Liver (tissue), 3 donors: ENCODE measurements around the gene PHOX2A.

Source experiments
- GABPA ChIP-seq, 2 donors: IDR thresholded peaks in 1 of 2; conservative IDR thresholded peaks in 1 of 2; 2 replicates each; pipeline ENCODE4 v1.6.1; 2016; ENCODE audit warnings: antibody characterized with exemption in 2 of 2, mild to moderate bottlenecking in 1 of 2, moderate library complexity in 1 of 2
- RAD21 ChIP-seq, 2 donors: IDR thresholded peaks; 2 replicates each; pipeline ENCODE4 v1.6.1; 2016; ENCODE audit warnings: antibody characterized with exemption in 2 of 2, mild to moderate bottlenecking in 2 of 2
- TF ChIP-seq, protein P1 (sequence below): fragments of 150-350 bp; IDR thresholded peaks from 2 replicates; pipeline ENCODE4 v1.5.1; 2017; ENCODE audit warnings: improper control_type of control experiment, low read depth, low read length; ENCODE audit not compliant: missing input control
- TF ChIP-seq, protein P2 (sequence below): IDR thresholded peaks from 2 replicates; pipeline ENCODE4 v1.6.1; 2016; ENCODE audit warnings: antibody characterized with exemption, mild to moderate bottlenecking
- TF ChIP-seq, protein P3 (sequence below): IDR thresholded peaks from 2 replicates; pipeline ENCODE4 v1.6.1; 2016; ENCODE audit warnings: antibody characterized with exemption
- donor health status: healthy.
- donor health status: healthy.

DNA sequence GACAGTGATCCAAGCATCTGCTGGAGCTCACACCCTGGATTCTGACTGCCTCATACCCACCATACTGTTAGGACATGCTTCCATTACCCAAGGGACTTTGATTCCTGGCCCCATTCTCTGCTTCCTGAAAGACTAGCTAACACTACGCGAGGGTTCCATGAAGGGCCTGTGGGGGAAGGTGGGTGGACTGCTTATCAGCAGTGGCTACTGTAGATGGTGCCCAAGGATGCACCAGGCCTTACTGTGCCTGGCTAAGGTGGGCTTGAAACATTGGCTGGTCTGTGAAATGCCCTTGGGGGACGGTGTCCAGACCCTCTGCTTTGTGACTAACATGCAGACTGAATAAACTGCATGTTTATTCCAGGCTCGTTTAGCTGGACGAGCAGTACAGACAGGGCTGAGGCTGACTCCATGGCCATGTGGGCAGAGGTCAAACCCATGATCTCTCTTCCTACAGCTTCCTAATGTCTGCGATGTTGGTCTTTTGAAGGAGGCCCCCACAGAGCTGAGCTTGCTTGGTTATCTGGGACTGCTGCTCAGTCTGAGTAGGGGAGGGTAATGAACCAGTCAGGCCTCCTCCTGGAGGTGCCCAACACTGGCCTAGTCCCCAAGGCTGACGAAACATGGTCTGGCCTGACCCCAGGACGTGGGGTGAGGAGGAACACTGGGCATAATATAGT, 48.3 kb upstream of the PHOX2A start:
- TF ChIP-seq, protein P1, sequence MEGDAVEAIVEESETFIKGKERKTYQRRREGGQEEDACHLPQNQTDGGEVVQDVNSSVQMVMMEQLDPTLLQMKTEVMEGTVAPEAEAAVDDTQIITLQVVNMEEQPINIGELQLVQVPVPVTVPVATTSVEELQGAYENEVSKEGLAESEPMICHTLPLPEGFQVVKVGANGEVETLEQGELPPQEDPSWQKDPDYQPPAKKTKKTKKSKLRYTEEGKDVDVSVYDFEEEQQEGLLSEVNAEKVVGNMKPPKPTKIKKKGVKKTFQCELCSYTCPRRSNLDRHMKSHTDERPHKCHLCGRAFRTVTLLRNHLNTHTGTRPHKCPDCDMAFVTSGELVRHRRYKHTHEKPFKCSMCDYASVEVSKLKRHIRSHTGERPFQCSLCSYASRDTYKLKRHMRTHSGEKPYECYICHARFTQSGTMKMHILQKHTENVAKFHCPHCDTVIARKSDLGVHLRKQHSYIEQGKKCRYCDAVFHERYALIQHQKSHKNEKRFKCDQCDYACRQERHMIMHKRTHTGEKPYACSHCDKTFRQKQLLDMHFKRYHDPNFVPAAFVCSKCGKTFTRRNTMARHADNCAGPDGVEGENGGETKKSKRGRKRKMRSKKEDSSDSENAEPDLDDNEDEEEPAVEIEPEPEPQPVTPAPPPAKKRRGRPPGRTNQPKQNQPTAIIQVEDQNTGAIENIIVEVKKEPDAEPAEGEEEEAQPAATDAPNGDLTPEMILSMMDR = no peak
- TF ChIP-seq, protein P2, sequence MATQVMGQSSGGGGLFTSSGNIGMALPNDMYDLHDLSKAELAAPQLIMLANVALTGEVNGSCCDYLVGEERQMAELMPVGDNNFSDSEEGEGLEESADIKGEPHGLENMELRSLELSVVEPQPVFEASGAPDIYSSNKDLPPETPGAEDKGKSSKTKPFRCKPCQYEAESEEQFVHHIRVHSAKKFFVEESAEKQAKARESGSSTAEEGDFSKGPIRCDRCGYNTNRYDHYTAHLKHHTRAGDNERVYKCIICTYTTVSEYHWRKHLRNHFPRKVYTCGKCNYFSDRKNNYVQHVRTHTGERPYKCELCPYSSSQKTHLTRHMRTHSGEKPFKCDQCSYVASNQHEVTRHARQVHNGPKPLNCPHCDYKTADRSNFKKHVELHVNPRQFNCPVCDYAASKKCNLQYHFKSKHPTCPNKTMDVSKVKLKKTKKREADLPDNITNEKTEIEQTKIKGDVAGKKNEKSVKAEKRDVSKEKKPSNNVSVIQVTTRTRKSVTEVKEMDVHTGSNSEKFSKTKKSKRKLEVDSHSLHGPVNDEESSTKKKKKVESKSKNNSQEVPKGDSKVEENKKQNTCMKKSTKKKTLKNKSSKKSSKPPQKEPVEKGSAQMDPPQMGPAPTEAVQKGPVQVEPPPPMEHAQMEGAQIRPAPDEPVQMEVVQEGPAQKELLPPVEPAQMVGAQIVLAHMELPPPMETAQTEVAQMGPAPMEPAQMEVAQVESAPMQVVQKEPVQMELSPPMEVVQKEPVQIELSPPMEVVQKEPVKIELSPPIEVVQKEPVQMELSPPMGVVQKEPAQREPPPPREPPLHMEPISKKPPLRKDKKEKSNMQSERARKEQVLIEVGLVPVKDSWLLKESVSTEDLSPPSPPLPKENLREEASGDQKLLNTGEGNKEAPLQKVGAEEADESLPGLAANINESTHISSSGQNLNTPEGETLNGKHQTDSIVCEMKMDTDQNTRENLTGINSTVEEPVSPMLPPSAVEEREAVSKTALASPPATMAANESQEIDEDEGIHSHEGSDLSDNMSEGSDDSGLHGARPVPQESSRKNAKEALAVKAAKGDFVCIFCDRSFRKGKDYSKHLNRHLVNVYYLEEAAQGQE = no peak
- TF ChIP-seq, protein P3, sequence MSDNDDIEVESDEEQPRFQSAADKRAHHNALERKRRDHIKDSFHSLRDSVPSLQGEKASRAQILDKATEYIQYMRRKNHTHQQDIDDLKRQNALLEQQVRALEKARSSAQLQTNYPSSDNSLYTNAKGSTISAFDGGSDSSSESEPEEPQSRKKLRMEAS = no peak
- no peak for TF ChIP-seq GABPA (IDR thresholded peaks at IDR 0.05 in 1 of 2, conservative IDR thresholded peaks at IDR 0.05 in 1 of 2)
- no peak for TF ChIP-seq RAD21 (IDR thresholded peaks at IDR 0.05)
